ENCODE data around the gene ABCG8.

DNA sequence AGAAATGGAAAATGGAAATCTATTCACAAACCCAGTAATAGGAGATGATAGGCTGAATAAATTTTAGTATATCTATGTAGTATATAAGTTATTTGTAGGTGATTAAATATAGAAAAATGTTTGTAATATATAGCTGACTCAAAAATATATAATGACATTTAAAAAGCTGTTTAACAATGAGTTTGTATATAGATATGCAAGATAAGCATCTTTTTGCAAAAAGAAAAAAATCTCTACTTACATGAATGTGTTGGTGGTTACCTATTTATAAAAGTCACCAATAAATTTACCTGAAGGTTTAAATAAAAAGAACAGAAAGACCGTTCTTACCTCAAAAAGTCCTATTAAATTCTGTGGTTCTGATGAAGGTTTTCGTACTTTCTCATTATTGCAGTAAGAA is 85.7 kb downstream of the ABCG8 start:
- TF ChIP-seq, protein P1, sequence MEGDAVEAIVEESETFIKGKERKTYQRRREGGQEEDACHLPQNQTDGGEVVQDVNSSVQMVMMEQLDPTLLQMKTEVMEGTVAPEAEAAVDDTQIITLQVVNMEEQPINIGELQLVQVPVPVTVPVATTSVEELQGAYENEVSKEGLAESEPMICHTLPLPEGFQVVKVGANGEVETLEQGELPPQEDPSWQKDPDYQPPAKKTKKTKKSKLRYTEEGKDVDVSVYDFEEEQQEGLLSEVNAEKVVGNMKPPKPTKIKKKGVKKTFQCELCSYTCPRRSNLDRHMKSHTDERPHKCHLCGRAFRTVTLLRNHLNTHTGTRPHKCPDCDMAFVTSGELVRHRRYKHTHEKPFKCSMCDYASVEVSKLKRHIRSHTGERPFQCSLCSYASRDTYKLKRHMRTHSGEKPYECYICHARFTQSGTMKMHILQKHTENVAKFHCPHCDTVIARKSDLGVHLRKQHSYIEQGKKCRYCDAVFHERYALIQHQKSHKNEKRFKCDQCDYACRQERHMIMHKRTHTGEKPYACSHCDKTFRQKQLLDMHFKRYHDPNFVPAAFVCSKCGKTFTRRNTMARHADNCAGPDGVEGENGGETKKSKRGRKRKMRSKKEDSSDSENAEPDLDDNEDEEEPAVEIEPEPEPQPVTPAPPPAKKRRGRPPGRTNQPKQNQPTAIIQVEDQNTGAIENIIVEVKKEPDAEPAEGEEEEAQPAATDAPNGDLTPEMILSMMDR (IDR thresholded peaks at IDR 0.05; ENCODE audit: borderline replicate concordance, extremely low read depth, low read length, poor library complexity, severe bottlenecking), result no peak
- no peak for TF ChIP-seq EZH2 (IDR thresholded peaks at IDR 0.05; ENCODE audit: borderline replicate concordance, low read depth, low read length, severe bottlenecking)

All from DND-41 (cell line).